GM21360 (cell line): ENCODE measurements around the gene NAV2.

Experiments
- ATAC-seq: cut with Tn5 transposase; IDR thresholded peaks from one replicate; pipeline ENCODE4 v1.9.1; 2021; ENCODE audit warnings: mild to moderate bottlenecking, moderate library complexity; ENCODE audit not compliant: unreplicated experiment

Gene NAV2

DNA sequence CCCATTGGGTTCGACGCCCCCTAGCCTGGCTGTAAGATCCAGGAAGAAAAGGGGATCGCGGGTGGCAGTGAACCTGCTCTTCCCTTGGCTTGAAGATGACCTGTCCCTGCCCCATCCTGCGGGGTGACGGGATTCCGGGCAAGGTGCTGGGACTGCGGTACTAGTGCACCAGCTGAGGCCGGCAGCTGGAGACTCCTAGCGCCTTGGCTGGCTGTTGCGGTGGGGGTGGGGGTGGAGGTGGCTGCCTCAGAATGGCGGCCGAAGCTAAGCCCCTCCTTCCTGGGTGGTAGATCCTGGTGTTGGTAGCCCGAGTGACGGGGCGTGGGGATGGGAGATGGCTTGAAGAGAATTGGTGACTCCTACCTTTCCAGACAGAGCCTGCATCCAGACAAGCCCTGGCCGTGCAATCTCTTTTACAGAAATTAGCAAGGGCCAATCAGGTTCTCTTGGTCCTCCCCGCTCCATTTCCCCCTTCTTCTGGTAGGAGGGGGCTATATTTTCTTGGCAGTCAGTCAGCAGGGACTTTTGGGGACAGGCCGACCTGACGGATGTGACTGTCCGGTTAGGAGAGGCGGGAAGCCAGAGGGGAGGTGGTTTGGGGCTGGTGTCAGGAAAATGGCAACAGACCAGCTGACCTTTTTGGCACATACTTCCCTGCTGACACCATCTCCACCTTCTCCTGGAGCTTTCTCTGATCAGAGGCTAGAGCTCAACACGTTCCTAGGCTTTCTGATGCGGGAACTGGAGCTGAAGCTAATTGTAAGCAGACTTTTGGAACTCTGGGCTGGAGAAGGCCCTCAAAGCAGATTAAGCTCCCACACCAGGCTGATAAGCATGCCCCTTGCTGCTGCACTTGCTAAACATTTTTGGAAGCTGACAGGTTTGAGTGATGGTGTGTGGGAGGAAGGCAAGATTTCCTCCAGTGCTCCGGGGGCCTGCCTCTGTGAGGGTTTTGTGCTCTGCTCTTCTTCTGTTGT, 2.0 kb downstream of the NAV2 start:
- ATAC-seq, result no peak

DNA sequence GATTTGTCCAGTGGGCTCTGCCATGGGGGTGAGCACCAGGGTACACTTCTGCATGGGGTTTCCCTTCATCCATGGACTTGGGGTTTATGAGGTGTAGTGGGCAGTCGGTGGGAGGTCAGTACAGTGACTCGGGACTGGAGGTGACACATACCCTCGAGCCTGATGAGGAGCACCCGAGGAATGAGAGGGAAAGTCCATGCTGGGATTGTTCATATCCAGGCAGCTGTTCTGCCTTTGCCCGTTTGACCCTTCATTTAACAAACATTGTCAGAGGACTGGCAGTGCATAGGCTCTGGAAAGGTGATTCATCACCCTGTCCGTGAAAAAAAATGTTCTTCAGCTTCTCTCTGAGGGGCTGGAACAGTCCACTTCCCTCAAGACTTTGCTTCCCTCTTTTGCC, 2.7 kb downstream of the NAV2 start:
- ATAC-seq, result no peak

DNA sequence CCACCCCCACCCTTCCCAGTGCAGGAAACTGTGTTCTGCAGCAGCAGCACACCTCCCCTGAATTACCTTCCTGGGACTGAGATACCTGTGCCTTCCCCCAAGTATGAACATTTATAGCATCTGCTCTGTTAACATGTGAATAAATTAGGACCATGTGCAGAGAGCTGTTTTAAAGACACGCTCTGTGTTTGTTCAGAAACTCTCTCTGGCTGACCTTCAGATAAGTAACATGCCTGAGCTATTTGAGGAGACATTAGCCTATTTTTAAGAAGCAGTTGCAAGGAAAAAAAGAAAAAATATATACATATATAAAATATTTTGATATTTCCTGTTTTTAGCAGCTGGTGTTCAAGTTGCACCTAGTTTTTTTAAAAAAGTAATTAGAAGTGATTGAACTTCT, 5.4 kb downstream of the NAV2 start:
- ATAC-seq, result no peak

DNA sequence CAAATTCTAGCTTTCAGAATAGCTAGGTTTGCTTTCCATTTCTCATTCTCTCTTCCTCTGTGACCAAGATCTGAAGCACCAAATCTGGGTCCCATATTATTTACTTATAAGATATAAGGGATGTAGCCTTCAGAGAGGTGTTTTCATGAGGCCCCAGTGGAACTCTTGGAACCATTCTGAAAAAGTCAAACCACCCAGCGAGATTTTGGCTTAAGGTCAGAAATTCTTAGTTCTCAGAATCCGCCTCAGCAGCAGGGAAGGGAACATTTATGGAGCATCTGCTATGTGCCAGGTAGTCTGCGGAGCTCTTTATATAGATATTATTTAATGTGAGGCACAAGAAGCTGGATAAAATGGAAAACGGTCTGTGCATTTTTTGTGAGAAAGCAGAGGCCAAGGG, 6.3 kb downstream of the NAV2 start:
- no peak for ATAC-seq

DNA sequence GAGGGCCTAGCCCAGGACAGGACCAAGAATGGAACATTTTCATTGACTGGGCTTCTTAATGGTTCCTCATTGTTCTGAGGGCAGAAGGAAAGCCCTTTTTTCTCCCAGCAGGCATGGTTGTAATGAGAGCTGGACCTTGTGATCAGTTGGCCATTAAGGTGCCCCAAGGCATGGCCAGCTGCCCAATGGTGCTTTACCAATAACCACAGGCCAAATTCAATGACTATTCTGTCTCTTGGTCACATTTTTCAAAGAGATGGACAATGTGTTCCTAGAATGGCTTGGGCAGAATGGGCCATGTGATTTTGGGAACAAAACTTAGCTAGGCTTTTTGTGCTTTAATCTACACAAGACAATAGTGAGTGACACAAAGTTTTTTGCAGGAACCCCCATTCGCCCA, 7.3 kb downstream of the NAV2 start:
- ATAC-seq, result no peak

DNA sequence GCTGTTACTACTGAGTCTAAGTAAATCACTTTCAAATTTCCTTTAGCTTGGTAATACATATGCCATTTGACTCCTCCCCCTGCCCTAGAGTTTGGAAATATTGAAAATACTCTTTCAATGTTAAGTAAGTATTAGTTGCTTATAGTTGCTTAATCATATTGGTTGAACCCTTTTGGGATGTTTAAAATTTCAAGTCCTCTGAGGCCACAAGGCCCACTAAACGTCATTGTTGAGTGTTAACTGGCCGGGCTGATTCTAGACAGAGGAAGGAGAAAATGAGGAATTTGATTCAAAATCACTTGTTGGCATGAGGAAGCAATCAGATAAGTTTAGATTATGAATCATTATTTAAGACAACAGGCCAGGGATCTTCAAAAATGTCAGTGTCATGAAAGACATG, 8.5 kb downstream of the NAV2 start:
- no peak for ATAC-seq

DNA sequence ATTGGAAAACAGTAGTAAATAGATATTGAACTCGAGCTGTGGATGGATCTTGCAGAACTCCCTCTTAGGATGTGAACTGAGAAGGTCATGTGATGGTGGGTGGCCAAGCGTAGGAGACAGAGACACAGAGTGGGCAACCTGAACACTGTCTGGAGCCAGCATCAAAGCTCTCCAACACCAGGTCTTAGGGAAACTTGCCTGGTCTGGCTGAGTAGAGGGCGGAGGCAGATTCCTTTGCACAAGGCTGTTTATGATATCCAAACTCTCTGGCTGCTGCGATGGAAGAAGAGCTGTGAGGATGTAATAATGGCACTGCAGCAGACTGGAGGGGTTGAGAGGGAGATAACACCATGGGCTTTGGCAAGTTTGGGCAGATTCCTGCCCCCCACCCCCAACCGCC, 10.1 kb downstream of the NAV2 start:
- ATAC-seq, result no peak

DNA sequence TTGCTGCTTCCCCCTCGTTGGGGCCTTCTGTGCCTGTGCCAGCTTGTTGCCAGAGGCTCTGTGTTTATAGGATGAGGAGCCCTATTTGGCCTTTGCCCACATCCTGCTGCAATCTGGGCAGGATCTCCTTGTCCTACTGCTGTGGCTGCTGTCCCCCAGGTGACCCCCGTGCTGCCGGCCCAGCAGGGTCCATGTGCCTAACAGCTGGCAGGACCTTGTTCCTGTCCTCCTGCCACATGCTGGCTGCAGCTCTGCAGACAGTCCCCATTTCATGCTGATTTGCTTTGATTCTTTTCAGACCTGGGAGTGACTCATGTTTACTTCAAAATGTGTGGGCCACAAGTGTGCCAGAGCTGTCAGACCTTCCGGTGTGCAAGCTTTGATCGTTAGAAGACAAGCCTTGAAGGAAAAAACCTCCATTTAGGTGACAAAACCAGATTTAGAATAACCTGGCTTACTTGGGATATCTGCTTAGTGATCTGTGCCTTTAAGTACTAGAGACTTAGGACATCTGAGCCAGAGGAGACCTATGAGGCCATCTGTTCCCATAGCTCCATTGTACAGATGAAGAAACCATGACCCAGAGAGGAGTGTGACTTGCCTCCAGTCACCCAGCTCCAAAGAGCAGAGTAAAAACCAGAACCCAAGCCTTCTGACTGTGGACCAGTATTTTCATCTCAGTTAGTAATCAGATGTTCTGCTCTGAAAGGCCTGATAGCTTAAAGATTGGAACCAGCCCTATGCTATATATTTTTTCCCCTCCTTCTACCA, 11.1 kb downstream of the NAV2 start:
- no peak for ATAC-seq

DNA sequence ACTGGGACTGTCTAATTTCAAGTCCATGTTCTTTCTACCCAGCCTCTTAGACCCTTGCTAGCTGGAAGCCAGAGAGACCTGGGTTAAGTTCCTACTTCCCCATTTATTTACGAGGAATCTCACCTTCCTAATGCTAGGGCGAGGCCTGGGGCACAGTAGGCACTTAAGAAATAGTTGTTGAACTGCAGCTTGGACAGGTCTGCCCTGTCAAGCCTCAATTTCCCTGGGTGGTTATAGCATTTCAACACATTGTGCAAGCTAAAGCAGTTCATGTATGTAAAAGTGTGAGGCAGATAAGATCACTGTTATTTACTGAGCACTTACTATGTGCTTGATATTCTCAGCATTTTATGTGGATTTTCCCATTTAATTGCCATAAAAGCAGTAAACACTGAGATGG, 12.1 kb downstream of the NAV2 start:
- ATAC-seq, result no peak

DNA sequence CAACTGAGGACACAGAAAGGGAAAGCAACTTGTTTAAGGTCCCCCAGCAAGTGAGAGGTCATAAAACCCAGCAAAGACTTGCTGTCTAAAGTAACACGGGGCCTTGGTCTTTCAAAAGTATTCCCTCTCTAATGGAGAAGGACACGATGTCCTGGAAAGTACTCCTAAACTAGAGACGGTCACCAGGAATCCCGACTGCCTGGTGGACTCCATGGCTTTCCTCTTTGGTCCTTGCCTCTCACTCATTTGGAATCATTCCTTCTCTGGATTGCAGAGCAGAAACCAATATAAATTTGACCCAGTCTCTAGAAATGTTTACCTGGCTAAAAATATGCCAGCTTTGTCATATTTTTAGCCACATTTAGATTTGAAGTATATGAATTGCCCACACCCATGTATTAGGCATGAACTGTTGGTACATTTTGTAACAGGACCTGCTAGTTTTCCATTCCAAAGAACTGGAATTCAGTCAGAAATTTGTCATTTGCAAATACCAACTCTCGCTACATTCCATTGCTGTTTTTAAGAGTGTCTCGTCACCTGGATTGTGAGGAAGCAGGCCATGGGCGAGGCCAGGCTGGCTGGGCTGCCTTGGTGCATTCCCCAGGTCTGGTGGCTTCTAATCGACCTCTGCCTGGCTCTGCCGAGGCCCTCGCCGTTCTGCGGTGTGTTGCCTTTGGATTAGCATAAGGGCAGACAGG, 12.9 kb downstream of the NAV2 start:
- no peak for ATAC-seq

DNA sequence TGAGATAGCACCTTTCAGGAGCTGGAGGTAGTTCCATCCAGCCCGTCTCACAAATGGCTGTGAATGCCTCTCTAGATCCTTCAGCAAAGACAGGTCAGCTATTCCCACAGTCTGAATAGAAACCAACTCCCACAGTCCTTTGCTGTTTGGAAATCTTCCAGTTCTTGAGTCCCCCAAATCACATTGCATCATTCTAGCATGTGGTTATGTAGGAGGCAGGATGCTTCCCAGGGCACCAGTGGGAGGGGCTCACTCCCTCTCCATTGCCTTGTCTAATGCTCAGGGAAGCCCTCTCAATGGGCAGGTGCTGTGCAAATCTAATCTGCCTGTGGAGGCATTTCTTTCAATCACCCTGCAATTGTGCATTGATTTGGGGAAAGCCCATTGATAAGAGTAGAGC, 14.6 kb downstream of the NAV2 start:
- ATAC-seq, result no peak

DNA sequence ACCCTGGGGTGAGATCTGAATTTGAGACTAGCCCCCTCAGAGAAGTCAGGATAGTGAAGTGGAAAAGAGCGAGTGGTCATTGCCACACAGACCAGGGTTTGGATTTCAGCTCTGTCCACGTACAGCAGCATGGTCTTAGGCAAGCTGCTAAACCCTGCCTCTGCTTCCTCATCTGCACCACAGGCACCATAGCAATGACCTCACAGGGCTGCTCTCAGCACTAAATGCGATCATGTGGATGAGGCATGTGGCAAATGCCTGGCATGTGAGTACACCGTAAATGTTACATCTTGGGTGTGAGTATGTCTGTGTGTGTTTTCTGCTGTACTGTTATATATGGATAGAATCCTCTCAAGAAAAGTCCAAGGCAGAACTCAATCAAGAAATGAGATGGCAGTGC, 15.8 kb downstream of the NAV2 start:
- no peak for ATAC-seq

DNA sequence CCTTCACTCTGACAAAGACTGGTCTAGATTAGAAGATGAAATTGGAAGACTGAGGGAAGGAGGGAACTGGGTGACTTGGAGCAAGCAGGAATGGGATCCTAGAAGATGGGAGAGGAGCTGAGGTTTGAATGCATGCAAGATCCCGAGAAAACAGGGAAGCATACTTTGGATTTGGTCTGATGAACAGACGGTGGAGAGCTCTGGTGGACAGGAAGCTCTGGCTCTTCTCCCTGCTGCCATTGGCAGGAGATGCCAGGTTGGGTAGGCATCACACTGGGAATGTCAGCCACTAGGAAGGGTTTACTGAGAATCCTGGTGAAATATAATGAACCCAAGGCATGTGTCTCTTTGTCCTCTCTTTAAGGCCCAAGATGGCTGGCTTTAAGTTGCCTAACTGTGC, 16.5 kb downstream of the NAV2 start:
- no peak for ATAC-seq

DNA sequence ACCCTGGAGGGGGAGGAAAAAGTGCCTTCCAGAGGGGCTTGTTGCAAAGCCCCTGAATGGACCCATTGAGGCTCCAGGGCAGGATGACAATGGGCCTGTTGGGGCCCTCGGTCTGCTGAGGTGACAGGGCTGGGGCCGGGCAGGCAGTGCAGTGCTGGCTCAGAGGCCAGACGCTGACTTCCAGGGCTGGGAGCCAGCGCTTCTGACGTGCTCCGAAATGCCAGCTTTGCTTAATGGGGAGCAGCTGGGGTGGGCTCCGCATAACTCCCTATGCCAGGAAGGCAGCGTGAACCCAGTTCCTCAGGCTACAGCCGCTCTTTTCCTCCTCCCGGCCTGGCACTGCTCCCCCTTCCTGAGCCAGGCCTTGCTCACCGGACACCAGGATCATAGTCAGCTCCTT, 17.7 kb downstream of the NAV2 start:
- ATAC-seq, result no peak

DNA sequence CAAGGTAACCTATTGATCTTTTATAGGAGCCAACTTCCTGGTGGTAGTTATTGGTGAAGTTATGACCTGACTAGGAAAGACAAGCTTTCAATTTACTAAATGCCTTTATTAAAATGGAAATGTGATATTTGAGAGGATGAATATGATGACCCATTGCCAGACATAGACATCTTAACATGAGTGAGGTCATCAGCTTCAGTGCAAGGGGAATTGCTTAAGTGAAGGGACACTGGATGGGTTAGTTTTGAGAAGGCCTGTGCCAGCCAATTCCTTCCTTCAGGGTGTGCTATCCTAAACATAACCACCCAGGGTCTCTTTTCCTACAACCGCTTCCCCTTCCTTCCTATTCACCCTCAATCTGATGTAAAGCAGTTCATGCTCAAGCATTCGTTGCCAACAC, 21.5 kb downstream of the NAV2 start:
- ATAC-seq, result no peak

DNA sequence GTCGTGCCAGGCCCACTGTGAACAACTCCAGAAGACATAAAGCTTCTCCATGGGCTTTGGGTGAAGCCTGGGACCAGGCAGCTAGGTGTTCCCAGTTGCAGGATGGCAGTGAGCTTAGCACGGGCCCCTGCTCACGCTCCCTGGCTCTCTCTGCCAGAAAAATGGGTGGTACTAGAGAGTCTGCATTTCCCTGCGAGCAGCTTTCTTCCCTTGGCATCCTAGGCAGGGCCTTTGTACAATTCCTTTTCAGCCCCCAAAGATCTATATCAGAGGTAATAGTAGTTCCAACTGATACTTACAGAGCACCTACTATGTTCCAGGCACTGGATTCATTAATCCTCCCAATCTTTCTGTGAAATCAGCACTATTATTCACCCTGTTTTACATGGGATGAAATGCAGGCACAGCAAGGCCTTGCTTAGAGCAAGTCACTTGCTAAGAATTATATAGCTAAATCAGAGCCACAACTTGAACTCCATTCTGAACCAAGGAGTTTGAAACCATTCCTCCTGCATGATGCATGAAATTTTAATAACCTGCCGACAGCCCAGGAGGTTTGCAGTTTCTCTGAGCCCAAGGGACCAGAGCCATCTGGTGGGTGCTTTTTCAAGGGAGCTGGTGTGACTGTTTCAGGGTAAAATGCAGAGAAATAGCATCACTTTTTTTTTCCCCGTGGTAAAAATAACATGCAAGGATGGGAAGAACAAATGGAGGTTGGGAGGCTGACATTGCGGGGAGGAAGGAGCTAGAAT, 22.7 kb downstream of the NAV2 start:
- no peak for ATAC-seq

DNA sequence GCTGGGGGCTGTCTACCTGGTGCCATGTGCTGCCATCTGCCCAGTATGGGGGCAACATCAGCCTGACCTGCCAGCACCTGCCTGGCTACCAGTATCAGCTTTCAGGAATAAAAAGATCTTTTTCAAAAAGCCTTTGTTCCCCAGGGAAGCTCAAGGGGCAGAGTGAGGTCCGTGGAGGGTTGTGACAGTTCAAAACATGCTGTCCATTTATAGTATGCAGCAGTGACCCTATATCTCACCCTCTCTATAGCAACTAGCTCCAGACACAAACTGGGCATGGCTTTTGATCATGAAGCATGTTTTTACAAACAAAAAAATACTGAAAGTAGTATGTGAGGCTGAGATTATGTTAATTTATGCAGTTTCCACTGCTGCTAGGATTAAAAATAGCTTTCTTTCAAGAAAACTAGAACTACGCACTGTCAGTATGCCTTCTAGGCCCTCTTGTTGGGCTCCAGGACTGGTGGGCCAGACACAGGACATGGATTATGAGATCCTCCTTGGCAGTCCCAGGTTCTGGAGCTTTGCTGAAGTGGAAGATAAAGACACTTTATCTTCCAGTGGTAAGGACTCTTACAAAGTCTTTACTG, 23.4 kb downstream of the NAV2 start:
- no peak for ATAC-seq

DNA sequence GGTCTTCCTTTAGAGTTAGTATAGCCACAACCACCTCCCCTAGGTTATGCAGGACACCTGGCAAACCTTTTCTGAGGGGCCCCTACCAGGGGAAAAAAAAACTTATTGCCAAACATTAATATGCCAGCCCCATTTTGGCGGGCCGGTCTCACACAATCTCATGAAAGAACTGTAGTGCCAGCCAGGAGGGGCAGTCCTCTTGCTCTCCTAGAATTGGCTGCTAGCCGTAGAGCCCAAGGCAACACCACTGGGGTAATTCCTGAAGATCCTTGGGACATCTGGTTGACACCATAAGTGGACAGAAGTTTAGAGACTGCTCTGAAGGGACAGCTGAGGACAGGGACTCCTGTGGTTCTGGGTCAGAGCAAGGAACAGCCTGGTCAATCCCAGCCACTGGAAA, 24.2 kb downstream of the NAV2 start:
- no peak for ATAC-seq

DNA sequence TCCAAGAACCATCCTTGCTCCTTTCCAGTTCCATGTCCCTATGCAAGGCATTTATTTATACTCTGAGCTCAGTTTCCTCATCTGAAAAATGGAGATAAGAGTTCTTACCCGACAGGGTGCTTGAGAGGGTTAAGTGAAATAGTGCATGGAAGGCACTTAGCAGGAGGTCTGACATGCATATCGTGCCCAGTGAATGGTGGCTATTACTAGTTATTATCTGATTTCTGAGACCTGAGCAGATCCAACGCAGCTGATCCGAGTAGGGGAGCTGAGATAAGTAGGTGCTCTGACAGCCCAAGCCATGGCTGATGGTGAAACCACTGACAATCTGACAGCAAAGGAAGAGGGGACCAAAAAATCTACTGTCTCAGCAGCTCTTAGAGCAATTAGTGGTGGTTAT, 24.9 kb downstream of the NAV2 start:
- no peak for ATAC-seq

DNA sequence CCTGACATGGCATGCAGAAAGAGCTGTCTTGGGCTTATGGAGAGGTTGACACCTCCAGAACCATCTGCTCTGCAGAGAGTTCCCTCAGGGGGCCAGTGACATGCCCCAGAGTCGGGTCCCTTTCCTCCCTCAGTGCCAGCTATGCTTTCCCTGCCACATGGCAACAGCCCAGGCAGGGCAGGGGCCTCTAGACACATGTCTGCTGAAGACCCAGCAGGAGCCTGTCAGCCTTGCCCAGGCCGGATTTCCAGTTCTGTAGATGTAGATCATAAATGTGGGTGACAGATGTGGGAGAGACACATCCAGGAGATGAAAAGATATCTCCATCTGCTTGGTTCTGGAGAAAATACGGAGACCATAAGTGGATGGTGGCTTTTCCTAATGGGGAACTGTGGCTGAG, 25.5 kb downstream of the NAV2 start:
- ATAC-seq, result no peak

DNA sequence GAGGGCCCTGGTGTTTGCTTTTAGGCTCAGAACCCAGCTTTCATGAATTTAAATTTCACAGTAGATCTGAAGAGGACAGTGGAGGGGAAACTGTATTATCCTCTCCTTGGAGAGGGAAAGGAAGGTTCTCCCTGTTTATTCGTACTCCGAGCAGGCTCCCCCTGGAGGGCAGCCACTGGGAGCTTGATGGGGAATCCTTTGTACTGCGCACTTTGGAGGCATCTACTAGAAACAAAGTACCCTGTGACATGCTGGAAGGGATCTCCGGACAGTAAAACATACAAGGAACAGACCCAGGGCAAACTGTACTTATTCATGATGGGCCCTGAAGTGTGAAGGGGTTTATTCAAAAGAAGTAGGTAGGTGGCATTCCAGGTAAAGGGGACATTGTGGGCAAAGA, 27.2 kb downstream of the NAV2 start:
- no peak for ATAC-seq
